Measurements from ENCODE around the gene PTHLH. TPM values are rescaled to one million over a fixed set of nuclear protein-coding genes. Genes with fewer than 3 reads are reported as not detected.

PTHLH gene
- total and polyA plus RNA-seq, 8 donors: 0.76 to 4.8 (median 3.6) TPM

DNA sequence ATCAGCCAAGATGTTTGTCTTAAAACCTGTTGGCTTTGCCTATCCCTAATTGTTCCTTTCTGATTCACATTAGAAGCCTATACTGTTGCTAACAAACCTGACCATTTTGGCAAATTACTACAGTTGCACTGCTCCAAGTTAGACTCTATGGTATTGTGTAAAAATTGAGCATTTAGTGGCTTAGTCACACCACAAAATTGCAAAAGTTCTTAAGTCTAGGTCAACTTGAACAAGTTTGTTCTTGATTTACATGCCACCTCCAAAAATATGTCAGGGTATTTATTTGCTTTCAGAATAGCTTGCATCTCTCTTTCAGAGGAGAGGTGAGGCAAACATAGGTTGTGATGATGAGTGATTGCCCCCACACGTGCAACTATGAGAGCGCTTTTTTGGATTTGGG is 27.0 kb upstream of the PTHLH start:
- H3K4me3 ChIP-seq: no peak overlapping the region
- ATAC-seq (peak; percentile 25), DNase-seq (no peak)
- no peaks in the 10 kb centered on the region for H3K27me3 ChIP-seq
- no peaks in the 10 kb centered on the region for H3K9me3 ChIP-seq
- no peaks in the 10 kb centered on the region for H3K36me3 ChIP-seq
- TF ChIP-seq, protein P1, sequence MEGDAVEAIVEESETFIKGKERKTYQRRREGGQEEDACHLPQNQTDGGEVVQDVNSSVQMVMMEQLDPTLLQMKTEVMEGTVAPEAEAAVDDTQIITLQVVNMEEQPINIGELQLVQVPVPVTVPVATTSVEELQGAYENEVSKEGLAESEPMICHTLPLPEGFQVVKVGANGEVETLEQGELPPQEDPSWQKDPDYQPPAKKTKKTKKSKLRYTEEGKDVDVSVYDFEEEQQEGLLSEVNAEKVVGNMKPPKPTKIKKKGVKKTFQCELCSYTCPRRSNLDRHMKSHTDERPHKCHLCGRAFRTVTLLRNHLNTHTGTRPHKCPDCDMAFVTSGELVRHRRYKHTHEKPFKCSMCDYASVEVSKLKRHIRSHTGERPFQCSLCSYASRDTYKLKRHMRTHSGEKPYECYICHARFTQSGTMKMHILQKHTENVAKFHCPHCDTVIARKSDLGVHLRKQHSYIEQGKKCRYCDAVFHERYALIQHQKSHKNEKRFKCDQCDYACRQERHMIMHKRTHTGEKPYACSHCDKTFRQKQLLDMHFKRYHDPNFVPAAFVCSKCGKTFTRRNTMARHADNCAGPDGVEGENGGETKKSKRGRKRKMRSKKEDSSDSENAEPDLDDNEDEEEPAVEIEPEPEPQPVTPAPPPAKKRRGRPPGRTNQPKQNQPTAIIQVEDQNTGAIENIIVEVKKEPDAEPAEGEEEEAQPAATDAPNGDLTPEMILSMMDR (IDR thresholded peaks at IDR 0.05): no peak
- no peaks in the 10 kb centered on the region for H3K4me1 ChIP-seq
- intact Hi-C loops (cut with DNase I): no loop called here
- no peak overlapping the region for H3K27ac ChIP-seq

DNA sequence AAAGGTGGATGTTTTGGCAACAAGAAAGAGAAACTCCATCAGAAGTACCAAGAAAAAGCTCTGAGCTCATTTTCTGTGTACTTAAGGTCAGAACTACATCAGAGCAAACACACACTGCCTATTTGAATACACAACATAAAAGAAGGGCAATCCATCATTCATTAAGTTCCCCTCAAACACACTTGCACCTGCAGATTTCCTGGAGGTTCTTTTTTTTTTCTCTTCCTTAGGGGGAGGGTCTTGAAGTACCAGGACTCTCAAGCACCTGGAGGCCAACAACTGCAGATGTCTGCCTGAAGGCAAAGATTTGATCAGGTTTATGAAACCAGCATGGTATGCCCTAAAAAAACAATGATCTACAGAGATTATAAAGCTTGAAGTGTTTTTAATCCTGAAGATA is 26.1 kb upstream of the PTHLH start:
- intact Hi-C loops (cut with DNase I): no loop called here
- TF ChIP-seq, protein P1 (IDR thresholded peaks at IDR 0.05): no peak
- Histone ChIP-seq H3K36me3 (no peaks in the 10 kb centered on the region), H3K27me3 (no peaks in the 10 kb centered on the region), H3K4me1 (no peaks in the 10 kb centered on the region), H3K27ac (no peak overlapping the region), H3K4me3 (no peak overlapping the region), H3K9me3 (no peaks in the 10 kb centered on the region)
- ATAC-seq (peak; percentile 71), DNase-seq (peak in 1 of 4 donors; percentile 21)

DNA sequence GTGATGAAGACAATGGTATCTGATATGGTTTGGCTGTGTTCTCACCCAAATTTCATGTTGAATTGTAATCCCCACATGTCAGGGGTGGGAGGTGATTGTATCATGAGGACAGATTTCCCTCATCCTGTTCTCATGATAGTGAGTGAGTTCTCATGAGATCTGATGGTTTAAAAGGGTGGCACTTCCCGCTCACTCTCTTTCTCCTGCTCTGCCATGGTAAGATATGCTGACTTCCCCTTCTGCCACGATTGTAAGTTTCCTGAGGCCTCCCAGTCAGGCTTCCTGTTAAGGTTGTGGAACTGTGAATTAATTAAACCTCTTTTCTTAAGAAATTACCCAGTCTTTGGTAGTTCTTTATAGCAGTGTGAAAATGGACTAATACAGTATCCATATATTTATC is 25.6 kb upstream of the PTHLH start:
- intact Hi-C loops (cut with DNase I): no loop called here
- no peaks in the 10 kb centered on the region for H3K27me3 ChIP-seq
- TF ChIP-seq, protein P1 (IDR thresholded peaks at IDR 0.05): no peak
- H3K27ac ChIP-seq: no peak overlapping the region
- DNase-seq (no peak), ATAC-seq (no peak)
- H3K4me3 ChIP-seq: no peak overlapping the region
- no peaks in the 10 kb centered on the region for H3K4me1 ChIP-seq
- H3K9me3 ChIP-seq: no peaks in the 10 kb centered on the region
- H3K36me3 ChIP-seq: no peaks in the 10 kb centered on the region

DNA sequence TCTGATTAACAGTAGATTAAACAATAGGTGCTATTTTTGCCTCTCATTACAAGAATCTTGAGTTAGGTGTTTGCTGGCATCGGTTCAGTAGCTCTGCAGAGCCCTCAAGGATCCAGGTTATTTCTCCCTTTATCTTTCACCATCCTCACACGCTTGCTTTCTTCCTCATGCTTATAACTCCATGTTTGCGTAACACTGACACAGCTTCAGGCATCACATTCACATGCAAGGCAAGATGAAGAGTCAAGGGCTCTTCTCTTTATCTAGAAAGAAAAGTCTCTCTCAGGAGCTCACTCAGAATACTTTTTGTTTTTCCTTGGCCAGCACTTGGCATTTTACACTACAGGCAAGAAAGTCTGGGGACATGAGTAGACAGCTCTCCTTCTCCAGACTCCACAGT is 24.2 kb upstream of the PTHLH start:
- TF ChIP-seq, protein P1 (IDR thresholded peaks at IDR 0.05): no peak
- intact Hi-C loops (cut with DNase I): no loop called here
- no peak for DNase-seq
- Histone ChIP-seq H3K9me3 (no peaks in the 10 kb centered on the region), H3K4me3 (no peak overlapping the region), H3K27me3 (no peaks in the 10 kb centered on the region), H3K4me1 (no peaks in the 10 kb centered on the region), H3K27ac (no peak overlapping the region), H3K36me3 (no peaks in the 10 kb centered on the region)
- ATAC-seq: no peak

DNA sequence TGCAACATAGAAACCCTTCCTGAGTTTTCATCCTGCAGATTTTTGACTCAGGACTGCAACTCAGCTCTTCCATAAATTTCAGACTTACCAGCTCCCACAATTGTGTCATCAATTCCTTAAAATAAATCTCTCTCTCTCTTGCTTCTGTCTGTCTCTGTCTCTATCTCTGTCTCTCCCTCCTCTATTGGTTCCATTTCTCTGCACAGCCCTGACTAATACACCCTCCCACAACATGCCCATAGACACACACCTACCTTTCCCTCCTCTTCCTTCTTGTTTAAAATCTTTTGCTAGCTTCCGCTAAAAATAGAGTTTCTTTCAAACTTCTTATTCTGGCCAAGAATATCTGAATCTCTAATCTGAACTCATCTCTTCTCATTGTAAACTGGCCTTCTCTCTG is 22.9 kb upstream of the PTHLH start:
- H3K9me3 ChIP-seq: peaks cover 0 to 5% of the 10 kb centered on the region in 2 donors
- no peaks in the 10 kb centered on the region for H3K36me3 ChIP-seq
- H3K4me3 ChIP-seq: no peak overlapping the region
- H3K4me1 ChIP-seq: no peaks in the 10 kb centered on the region
- DNase-seq: no peak
- H3K27me3 ChIP-seq: no peaks in the 10 kb centered on the region
- ATAC-seq: no peak
- intact Hi-C loops (cut with DNase I): no loop called here
- H3K27ac ChIP-seq: no peak overlapping the region
- TF ChIP-seq, protein P1 (IDR thresholded peaks at IDR 0.05): no peak

Measured in left lung (tissue), 10 donors.